Stimulated activated CD4-positive, alpha-beta T cell treated with anti-CD3 and anti-CD28 coated beads, Interleukin-2, amount 100 ng/mL, for 4 hours (primary cell): ENCODE data around the gene STK32C.
A peak's percentile ranks its signal among the peaks of the same experiment; 100 is the strongest.
"Not testable (repeated sequence)": the region's sequence is repeated elsewhere in the genome, so short reads cannot be mapped to it uniquely, and the experiment has no call there.

ENCODE experiments used
- DNase-seq: peaks from one replicate; pipeline ENCODE4 v3.0.0-alpha.2; 2020; ENCODE audit warnings: low read depth

STK32C gene

DNA sequence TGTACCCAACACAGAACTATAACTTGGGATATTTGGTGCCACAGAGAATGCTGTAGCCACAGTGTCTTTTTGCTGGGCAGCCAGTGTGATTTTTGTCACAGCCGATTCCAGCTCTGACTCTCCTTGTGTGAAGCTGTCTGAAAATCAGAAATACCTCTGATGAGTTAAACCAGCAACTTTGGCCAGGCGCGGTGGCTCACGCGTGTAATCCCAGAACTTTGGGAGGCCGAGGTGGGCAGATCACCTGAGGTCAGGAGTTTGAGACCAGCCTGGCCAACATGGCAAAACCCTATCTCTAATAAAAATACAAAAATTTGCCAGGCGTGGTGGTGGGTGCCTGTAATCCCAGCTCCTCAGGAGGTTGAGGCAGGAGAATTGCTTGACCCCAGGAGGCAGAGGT is 30.1 kb upstream of the STK32C start:
- DNase-seq: not testable (repeated sequence)

DNA sequence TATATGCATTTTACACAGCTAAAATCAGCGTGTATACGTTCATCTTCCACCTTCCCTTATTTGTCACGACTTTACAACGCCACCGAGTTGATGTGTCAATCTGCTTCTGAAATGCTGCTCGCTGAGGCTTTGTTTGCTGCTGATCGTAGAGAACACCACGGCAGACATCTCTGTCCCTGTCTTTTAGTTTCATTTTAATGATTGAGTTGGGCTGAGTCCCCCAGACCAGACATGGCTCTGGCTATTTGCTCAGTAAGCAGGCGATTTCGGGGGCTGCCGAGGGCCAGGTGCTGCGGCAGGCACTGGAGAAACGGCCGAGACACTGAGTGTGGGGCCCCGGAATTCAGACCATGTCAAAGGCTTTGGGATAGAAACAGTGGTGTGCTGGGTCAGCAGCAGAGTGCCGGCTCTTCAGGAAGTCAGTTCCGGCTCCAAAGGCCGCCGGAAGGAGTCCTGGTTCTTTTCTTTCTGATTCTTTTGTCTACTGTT is 29.2 kb upstream of the STK32C start:
- no peak for DNase-seq

DNA sequence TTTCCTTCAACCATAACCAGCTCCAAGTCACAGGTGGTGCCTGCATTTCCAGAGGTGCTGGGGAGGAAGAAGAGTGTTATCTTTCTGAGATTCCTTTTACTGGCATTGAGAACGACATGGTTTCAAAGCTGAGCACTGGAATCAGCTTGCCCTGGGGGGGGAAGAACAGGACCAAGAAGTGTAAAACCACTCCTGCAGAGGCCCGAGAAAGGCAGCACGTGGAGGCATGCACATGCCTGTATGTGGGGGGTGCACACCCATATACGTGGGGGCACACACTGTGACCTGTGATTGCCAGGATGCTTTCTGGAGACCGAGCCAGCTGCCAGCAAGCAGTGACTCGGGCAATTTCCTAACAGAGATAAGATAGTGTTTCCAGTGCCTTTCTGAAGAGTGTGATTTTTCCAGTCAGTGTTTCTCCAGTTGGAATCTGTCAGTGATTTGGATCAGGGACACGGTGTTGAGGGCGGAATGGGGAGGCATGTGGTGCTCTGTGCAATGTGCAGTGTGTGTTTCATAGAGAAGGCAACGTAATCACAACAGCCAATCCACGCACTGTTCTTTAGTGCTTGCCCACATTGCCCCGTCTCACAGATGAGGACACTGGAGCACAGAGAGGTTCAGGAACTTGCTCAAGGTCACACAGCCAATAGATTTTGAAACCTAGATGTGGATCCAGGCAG is 28.5 kb upstream of the STK32C start:
- DNase-seq: no peak

DNA sequence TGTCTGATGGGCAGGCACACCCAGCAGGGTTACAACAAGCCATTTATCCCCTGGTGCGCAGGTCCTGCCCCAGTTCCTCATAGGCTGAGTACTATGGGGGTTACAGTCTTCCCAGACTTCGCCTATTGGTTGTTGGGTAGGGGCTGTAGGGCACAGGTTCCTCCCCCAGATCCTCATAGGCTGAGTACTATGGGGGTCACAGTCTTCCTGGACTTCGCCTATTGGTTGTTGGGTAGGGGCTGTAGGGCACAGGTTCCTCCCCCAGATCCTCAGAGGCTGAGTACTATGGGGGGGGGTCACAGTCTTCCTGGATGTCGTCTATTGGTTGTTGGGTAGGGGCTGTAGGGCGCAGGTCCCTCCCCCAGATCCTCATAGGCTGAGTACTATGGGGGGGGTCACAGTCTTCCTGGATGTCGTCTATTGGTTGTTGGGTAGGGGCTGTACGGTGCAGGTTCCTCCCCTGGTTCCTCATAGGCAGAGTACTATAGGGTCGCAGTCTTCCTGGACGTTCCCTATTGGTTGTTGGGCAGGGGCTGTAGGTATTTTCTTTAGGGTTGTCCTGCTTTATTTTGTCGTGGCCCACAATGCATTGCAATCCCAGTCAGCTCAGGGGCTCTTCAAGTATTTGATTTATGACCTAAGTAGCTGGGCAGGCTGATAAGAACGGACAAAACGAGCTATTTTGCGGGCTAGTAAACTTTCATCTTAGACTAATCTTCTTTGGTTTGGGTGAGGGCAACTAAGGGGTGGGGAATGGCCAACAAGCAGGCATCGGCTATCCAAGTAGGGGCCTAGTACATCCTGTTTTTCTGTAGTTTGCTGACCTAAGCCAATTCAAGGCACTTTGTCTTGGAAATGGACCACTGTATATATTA is 27.7 kb upstream of the STK32C start:
- no peak for DNase-seq

DNA sequence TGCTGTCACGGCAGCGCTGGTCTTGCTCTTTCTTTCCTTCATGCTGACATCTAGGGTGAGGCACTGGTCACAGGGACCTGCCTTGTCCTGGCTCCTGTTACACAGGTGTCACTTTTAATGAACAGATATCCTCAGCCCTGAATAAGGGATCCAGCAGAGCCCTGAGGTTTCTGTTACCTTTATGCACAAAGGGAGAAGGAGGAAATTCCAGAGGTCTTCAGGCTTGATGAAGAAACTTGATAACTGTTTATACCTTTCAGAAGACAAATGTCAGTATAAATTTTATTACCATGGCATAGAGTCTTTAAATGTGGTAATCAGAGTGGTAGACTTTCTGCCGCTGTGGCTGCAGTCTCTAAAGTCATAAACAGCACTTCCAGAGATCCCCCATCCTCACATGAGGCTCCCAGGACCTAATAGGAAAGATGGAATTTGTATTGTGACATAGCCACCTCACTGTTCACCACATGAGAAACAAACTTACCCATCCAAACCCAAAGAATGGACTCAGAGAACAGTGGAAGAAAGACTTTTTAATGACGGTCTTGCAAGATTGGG is 27.0 kb upstream of the STK32C start:
- DNase-seq: no peak

DNA sequence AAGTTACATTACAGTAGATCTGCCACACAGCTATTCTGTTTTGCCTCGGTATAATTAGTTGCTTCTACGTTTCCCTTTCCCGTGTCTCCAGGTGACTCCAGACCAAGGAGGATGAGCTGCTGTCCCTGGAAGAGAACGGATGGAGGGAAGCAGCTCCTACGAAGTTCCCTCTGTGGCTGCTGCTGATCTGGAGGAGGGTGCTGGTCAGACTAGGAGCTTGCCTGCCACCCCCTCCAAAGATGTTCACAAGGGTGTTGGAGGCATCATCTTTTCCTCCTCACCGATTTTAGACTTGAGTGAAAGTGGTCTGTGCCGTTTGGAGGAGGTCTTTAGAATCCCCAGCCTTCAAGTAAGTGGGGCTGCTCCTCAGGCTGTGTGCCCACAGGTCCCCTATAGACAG is 25.6 kb upstream of the STK32C start:
- no peak for DNase-seq

DNA sequence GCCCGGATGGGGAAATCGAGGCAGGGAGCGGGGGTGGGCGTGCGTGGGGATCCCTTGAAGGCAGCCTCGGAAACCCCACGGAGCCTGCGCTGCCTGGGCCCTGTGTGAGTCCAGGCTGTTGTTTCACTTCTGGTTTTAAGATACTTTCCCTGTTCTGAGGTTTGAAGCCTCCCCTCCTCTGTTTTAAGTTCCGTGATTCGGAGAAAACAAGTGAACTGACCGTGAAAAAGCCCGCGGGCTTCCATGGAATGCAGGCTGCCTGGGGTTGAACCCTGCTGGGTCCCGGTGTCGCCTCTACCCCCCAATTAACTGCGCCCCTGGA is 24.6 kb upstream of the STK32C start:
- no peak for DNase-seq

DNA sequence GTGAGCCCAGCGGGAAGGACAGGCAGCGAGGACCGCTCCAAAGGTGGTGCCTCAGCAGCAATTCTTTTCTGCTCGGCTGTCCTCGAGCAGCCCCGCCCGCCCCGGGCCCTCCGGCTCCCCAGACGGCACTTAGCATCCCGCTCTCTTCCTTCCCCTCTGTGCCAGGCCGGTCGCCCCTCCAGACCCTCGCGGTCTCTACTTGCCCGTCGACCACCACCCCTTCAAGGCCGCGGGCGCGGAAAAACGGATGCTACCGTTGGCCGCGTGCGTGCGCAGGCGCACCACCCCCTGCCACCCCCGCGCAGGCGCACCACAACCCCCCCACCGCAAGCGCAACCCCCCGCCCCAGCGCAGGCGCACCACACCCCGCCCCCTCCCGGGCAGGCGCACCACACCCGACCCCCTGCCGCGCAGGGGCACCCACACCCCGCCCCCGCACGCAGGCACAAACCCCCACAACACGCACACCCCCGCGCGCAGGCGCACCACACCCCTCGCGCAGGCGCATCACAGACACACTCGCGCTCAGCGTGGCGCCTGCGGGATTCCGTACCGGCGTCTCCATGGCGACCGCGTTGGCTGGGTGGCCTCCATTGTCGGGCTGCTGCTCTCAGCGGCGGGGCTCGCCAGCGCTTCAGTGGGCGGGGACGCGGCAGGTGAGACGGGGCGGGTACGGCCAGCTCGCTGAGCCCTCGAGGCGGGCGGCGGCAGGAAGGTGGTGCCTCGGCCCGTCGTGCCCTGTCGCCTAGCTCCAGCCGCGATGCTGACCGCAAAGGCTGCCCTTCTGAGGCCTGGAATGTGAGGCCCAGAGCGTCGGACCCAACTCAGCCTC is 24.1 kb upstream of the STK32C start, which contains the start of gene LRRC27:
Gene LRRC27, plus strand, starts transcription at position 593 of the 832 bp plus-strand sequence. CDS start 1,332 bp downstream, outside the sequence.
- DNase-seq: peak; percentile 99

DNA sequence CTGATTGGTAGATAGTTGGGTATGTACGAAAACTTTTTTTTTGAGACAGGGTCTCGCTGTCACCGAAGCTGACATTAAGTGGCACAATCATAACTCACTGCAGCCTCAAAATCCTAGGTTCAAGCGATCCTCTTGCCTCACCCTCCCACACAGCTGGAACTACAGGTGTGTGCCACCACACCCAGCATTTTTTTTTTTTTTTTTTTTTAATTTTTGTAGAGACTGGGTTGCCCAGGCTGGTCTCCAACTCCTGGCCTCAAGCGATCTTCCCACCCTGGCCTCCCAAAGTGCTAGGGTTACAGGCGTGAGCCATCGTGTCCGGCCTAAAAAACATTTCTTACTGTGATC is 22.7 kb upstream of the STK32C start:
- DNase-seq: no peak

DNA sequence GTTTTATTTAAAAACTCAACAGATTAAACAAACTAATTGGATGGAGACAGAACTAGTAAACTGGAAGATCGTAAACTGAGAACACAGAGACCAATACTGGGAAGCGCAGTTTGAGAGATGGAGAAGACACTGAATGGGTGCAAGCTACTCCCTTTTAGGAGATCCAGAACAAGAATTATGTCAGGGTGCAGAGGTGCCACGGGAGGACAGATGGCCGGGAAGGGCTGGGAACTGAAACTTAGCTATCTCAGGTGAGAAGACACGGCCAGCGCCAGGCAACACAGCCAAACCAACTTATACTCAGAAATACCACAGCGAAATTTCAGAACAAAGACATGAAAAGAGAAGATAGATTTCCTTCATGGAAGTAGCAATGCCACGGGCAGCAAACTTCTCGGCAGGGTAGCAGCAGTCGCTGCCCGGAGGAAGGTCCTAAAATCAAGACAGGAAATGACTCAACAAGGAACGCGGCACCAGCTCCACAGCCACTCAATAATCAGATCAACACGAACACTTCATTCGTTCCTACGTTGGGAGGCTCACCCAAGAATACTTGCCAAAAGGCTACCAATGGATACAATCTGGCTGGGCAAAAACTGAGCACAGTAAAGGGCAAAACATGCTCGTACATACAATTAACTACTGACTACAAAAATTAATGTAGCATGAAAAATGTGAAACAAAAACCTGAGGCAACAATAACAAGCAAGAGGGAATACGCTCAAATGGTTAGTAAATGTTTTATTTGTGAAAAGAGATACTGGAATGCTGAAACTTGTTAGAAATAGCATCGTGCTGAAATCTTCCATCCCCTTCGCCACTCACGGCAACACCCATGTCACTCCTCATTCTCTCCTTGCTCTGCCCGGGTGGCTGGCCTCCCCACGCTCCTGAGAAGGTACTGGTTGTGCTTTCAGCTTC is 22.1 kb upstream of the STK32C start:
- no peak for DNase-seq

DNA sequence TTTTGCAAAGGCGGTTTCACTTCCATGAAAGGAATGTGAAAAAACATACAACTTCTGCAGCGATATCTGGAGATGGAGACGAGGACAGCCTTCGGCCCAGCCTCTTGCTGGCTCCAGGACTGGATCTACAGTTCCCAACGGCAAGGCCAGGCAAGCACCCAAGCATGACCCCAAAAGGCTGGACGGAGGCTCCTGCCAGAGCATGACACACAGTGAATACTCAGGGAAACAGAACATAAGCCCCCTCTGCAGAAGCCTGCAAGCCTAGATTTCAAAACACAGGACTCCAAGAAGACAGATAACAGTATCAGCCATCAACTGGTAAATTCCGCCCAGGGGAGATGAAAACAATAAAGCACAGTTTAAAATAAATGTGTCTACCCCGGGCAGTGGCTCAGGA is 21.0 kb upstream of the STK32C start:
- DNase-seq: no peak

DNA sequence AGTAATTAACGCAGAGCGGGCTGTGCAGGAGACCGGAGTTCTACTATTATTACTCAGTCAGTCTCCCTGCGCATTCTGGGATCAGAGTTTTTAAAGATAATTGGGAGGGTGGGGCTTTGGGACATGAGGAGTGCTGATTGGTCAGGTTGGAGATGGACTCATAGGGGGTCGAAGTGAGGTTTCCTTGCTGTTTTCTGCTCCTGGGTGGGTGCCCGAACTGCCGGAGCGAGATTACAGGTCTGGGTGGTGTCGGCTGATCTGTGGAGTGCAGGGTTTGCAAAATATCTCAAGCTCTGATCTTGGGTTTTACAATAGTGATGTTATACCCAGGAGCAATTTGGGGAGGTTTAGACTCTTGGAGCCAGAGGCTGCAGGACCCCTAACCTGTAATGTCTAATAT is 20.4 kb upstream of the STK32C start:
- no peak for DNase-seq

DNA sequence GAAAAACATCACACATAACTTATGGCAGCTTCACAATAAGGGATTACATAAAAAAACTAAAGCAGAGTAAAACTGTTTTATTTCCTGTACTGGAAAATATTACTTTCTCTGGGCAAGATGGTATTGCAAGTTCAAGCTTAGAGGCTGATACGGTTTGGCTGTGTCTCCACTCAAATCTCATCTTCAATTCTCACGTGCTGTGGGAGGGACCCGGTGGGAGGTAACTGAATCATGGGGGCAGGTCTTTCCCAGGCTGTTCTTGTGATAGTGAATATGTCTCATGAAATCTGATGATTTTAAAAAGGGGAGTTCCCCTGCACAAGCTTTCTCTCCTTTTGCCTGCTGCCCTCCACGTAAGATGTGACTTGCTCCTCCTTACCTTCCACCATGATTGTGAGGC is 19.2 kb upstream of the STK32C start:
- DNase-seq: peak; percentile 61

DNA sequence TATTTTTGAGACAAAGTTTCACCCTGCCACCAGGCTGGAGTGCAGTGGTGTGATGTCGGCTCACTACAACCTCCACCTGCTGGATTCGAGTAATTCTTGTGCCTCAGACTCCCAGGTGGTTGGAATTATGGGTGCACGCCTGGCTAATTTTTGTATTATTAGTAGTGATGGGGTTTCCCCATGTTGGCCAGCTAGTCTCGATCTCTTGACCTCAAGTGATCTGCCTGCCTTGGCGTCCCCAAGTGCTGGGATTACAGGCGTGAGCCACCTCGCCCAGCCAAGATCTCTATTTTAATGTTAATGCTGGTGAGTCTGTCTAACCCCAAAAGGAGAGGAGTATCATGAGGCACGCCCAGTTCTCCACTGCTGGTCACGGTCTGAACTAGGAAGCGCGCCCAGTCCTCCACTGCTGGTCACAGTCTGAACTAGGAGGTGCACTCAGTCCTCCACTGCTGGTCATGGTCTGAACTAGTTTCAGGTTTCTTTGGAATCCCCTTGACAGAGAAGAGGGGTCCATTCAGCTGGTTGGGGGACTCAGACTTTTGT is 18.7 kb upstream of the STK32C start:
- DNase-seq: no peak

DNA sequence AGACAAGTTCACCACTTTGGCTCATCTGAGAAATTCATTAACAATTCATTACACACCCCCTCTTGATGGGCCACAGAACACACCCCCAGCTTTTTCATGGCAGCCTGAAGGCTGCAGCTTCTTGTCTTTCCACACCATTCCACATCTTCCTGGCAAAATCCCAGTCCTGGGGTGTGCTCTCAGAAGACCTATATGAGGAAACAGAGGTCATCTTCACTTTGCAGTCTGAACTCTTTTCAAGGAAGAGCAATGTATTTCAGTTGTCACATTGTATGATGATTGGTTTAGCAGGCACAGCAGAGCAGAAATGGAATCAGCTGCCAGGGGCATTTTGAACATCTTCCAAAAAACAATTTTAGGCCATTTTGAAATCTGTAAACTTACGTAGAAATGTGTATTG is 16.4 kb upstream of the STK32C start:
- no peak for DNase-seq

DNA sequence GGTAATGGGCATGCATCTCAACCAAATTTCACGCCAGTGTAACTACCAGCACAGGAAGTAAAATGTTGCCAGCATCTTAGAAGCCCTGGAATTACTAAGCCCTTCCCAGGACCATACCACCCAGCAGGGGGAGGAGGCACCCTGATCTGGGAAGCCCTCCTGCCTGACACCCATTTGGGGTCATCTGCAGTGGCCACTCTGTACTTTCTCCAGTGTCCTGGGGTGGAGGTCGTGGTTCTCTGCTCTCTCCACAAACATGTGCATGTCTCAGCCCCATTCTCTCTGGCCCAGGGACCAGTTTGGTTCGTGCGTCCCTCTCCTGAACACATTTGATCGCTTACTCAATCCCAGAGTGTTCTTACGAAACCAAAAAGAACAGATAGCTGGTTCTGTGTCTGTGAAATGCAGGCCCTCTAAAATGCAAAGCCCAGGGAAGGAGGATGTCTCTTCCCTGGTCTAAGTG is 14.9 kb upstream of the STK32C start:
- DNase-seq: no peak

DNA sequence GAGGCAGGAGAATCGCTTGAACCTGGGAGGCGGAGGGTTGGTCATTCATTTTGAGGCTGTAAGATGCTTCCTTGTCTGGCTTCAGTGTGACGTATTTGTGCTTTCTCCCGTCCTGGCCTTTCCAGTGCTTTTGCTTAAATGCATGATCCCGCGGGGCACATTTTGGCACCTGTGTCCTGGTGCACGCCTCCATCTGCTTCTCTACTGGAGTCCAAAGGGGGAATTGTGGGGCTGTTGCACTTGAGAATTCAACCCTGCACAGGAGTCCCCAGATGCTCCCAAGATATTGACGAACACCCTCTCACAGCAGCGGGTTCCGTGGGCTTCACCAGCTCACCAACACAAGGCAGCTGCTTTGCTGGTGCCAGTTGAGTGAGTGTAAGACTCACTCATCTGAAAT is 14.0 kb upstream of the STK32C start:
- DNase-seq: no peak

DNA sequence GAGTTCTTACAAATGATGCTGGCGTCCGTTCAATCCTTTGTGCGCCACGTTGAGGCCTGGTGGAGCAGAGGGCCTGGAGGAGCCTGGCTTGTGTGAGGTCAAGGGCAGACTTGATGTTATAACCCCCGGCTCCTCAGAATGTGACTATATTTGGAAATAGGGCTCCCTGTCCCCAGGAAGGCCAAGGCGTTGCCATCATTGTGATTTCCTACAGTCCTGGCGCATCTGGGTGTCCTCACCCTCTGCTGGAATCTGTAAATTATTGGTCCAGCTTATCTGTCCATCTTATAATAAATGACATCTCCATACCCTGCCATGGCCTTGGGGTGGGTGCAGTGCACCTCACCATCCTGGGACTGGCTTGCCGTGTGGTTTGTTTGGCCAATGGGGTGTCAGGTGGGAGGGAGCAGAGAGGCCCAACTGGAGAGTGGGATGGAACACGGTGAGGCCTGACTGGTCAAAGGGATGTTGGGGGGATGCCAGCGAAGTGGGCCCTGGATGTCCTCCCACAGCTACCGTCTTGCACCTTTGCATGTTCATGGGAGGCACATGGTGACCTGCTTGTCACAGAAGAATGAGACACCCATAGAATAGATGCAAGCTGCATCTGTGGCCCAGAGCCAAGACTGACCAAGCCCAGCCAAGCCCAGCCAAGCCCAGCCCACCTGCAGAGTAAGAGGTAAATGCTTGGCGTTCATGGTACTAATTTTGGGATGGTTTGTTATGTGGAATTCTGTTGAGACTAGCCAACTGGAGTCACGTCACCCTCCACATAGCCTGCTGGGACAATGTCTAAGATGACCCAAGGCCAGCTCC is 13.1 kb upstream of the STK32C start:
- no peak for DNase-seq

DNA sequence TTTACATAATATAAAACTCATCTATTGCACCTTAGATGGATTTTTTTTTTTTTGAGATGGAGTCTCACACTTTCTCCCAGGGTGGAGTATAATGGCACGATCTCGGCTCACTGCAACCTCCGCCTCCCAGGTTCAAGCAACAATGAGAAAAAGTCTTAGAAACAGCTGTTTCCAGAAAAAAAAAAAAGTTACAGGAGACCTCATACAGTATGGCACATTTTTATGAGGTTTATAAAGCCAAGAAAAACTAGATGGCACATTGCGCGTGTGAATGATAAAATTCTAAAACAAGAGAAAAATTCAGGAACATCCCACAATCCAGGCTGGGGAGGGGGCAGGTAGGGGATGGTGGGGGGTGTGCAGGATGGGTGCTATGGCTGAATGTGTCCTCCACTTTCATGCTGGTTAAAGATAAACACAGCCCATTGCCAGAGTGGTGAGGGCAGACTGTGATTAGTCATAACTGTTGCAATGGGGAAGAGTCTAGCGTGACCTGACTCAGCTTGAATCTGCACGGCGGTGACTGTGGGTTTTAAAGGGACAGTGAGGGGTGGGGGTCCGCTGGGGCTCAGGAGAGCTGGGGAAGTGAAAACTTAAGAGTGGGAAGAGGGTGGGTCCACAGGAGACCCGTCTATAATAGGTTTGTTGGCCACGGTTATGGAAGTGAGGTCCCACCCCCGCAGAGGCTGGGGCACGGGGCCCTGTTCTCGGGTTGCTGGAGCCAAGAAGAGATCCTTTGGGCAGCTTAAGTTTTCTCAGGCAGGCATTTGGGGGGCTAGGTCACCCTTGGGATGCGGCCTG is 12.3 kb upstream of the STK32C start:
- no peak for DNase-seq
